ENCODE data around the gene CLC.
"Not testable (repeated sequence)": the region's sequence is repeated elsewhere in the genome, so short reads cannot be mapped to it uniquely, and the experiment has no call there.

CLC gene

DNA sequence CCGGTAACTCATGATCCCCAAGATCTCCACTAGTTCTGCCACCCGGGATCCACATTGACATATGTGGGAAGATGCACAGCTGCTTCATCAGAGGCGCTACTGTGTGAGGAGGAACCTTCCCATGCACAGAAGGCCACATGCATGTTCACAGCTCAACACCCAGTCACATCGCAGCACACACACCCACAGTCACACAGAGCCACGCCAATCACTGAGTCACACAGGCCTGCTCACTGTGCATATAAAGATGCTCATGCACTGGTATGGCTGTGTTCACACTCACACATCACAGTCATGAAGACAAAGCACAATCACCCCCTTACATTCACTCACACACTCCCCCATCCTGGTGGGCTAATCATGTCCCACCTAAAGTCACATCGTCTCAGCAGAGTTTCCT is 9.8 kb downstream of the CLC start:
- DNase-seq: no peak

GRCh38 chr19:39727070-39727800 is 10.6 kb downstream of the CLC start:
- DNase-seq: no peak

DNA sequence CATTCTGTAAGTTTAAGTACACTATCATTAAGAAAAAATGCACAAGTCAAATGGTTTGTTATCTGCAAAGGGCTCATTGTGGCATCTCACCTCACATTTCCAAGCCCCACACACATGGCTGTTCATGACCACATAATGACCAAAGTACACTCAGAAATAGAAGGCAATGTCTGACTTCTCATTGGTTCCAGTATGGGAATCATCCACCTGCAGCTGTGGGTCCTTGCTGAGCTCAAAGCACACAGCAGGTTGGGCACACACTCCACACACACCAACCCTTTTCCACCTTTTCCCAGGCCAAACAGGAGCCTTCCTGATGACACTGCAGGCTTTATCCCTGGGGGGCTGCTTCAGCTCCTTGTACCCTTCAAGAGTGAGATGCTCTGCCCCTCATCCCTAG is 11.8 kb downstream of the CLC start:
- DNase-seq: no peak

DNA sequence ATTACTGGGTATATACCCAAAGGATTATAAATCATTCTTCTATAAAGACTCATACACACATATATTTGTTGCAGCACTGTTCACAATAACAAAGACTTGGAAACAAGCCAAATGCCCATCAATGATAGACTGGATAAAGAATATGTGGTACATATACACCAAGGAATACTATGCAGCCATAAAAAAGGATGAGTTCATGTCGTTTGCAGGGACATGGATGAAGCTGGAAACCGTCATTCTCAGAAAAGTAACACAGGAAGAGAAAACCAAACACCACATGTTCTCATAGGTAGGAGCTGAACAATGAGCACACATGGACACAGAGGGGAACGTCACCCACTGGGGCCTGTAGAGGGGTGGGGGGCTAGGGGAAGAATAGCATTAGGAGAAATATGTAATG is 17.7 kb downstream of the CLC start:
- not testable (repeated sequence) for DNase-seq

GRCh38 chr19:39710333-39710890 is 27.4 kb downstream of the CLC start:
- DNase-seq: no peak

DNA sequence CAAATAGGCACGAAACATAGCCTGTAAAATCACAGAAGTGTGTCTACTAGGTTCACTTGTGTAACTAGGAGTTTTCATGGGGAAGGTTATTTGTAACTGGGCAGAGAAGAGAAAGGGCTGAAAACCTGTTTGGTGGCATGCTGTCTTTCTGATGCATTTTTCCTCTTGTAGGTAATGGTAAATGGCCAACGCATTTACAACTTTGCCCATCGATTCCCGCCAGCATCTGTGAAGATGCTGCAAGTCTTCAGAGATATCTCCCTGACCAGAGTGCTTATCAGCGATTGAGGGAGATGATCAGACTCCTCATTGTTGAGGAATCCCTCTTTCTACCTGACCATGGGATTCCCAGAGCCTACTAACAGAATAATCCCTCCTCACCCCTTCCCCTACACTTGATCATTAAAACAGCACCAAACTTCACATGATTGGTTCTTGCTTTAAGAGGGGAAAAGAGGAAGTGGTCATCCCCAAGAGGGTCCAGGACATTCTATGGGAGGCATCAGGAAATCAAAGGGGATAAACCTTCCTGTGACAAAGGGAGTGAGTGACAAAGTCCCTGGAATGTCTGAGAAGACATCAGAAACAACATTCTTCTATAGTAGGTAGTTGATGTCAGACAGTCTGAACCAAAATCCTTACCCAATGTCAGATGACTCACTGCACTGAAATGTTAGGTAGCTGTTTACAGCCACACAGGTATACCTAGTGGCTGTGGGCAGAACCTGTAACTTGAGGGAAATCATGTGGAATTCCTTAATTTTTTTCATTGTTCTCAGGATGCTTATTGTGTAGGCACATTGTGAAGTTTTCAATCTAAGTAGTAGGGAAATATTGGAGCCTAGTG is 28.6 kb downstream of the CLC start:
- no peak for DNase-seq

- no peak for DNase-seq
Observed at GRCh38 chr19:39708594-39708993, 29.2 kb downstream of the CLC start.

GRCh38 chr19:39705578-39706188 is 32.1 kb downstream of the CLC start:
- DNase-seq: no peak

DNA sequence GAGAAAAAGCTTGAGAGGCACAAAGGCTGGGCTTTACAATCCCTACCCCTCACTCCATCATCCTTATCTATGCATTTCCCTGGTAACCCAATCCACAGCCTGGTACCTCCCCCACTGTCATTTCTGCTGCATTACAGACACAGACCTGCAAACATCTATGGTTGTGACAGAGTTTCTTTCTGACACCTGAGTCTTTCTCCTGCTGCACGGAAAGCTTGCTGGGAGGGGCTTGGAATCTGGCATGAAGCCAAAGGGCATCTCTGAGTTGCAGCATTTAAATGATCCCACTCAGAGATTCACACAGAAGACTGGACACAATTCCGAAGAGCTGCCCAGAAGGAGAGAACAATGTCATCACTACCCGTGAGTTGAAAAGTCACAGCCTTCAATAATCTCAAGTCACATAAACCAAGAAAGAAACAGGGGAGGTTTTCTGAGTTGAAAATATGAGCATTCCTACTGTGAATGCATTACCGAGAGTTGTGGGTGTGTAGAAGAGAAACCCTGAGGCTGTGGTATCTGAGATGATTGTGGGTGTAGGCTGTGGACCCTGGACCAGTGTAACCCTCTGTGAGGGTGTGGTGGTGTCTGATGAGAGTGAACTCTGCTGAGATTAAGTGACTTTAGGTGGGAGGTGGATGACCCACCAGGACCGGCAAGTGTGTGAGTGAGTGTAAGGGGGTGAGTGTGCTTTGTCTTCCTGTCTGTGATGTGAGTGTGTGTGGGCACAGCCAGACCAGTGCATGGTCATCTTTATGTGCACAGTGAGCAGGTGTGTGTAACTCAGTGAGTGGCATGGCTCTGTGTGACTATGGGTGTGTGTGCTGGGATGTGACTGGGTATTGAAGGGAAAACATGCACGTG is 33.4 kb downstream of the CLC start, which contains the start of gene LGALS14:
TSS of gene LGALS14 (plus strand) at position 301 of the 864 bp plus-strand sequence. CDS start at position 349, 48 bp downstream.
- no peak for DNase-seq

- DNase-seq: no peak
Observed at GRCh38 chr19:39701291-39701690, 36.5 kb downstream of the CLC start.

- DNase-seq: no peak
Observed at GRCh38 chr19:39698535-39698934, 39.3 kb downstream of the CLC start.

GRCh38 chr19:39696387-39696786 is 41.4 kb downstream of the CLC start:
- DNase-seq: peak in 1 of 2 experiments; percentile 60

DNA sequence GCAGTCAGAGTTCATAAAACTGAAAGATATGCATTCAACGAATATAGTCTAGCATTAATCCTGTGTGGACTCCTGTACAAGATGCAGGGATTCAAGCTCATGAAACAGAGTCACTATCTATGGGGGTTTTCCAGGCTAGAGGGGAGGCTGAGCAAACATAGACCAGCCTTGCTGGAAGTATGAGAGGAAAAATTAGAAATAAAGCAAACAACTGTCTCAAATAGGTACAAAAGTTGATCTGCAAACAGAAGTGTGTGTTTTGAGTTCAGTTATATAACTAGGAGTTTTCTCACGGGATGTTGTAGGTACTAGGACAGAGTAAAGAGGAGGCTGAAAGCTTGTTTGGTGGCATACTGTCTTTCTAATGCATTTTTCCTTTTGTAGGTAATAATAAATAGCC is 42.1 kb downstream of the CLC start:
- no peak for DNase-seq

DNA sequence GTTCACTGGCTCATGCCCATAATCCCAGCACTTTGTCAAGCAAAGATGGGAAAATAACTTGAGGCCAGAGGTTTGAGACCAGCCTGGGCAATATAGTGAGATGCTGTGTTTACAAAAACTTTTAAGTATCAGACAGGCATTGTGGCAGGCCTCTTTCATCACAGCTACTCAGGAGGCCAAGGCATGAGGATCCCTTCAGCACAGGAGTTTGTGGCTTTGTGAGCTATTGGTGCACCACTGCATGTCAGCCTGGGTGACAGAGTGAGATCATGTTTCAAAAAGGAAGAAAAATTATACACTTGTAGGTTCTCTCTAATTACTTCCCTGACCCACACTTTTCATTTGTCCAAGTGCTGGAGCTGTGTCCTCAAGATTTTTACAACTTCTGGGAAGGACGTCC is 45.0 kb downstream of the CLC start:
- no peak for DNase-seq

DNA sequence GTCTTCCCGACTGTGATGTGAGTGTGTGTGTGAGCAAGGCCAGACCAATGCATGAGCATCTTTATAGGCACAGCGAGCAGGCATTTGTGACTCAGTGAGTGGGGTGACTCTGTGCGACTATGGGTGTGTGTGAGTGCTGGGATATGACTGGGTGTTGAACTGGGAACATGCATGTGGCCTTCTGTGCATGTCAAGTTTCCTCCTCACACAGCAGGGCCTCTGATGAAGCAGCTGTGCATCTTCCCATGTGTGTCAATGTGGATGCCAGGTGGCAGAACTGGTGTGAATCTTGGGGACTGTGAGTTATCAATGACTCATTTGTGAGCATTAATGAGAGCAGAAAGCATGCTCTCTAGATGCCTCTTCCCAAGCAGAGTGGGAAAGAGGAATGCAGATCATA is 45.7 kb downstream of the CLC start:
- DNase-seq: no peak

GRCh38 chr19:39688637-39689036 is 49.2 kb downstream of the CLC start:
- DNase-seq: not testable (repeated sequence)

DNA sequence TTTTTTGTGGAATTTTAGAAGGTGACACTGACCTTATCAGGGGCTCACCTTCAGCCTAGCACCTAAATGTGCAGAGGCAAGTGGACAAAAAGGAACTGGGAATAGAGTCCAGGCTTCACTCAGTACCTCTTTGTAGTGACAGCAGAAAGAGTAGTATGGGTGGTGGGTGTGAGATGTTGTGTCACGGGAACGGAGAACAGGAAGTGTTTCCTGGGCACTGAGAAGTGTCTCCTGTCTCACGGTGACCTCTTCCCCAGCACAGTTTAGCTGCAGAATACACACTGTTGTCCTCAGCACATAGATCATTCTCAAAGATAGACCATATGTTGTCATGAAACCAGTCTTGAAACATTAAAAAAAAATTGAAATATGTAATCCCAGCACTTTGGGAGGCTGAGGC is 51.1 kb downstream of the CLC start:
- DNase-seq: no peak

- DNase-seq: no peak
Observed at GRCh38 chr19:39684267-39684666, 53.6 kb downstream of the CLC start.

- DNase-seq: no peak
Observed at GRCh38 chr19:39681416-39681815, 56.4 kb downstream of the CLC start.
